Activated naive CD8-positive, alpha-beta T cell treated with anti-CD3 and anti-CD28 coated beads for 36 hours (primary cell): Measurements from ENCODE around the gene SLC11A2. TPM values are rescaled to one million over a fixed set of nuclear protein-coding genes. Genes with fewer than 3 reads are reported as not detected.
"Not testable (repeated sequence)": the region's sequence is repeated elsewhere in the genome, so short reads cannot be mapped to it uniquely, and the experiment has no call there.

Experiments used
- DNase-seq: peaks from one replicate; pipeline ENCODE4 v3.0.0; 2021
- H3K27ac Mint-ChIP-seq: one replicate; pipeline ENCODE4 v1.8.0; 2022; ENCODE audit warnings: mild to moderate bottlenecking, moderate library complexity, mixed read lengths
- H3K27me3 Mint-ChIP-seq: one replicate; pipeline ENCODE4 v1.8.0; 2022; ENCODE audit warnings: mild to moderate bottlenecking, mixed read lengths
- H3K36me3 Mint-ChIP-seq: one replicate; pipeline ENCODE4 v1.8.0; 2021; ENCODE audit warnings: mild to moderate bottlenecking, mixed read lengths
- H3K4me1 Mint-ChIP-seq: one replicate; pipeline ENCODE4 v1.8.0; 2021; ENCODE audit warnings: mixed read lengths
- H3K4me3 Mint-ChIP-seq: one replicate; pipeline ENCODE4 v1.8.0; 2022; ENCODE audit warnings: mild to moderate bottlenecking, moderate library complexity, mixed read lengths
- H3K9me3 Mint-ChIP-seq: one replicate; pipeline ENCODE4 v1.8.0; 2022; ENCODE audit warnings: mixed read lengths
- total RNA-seq, 2 experiments: library from RNA; stranded (reverse); gene quantifications; one replicate each; pipeline ENCODE4 v1.2.3, GENCODE V29; 2021

The SLC11A2 gene
- total RNA-seq, 2 experiments from 2014 or later: 24.5 to 27.3 TPM

DNA sequence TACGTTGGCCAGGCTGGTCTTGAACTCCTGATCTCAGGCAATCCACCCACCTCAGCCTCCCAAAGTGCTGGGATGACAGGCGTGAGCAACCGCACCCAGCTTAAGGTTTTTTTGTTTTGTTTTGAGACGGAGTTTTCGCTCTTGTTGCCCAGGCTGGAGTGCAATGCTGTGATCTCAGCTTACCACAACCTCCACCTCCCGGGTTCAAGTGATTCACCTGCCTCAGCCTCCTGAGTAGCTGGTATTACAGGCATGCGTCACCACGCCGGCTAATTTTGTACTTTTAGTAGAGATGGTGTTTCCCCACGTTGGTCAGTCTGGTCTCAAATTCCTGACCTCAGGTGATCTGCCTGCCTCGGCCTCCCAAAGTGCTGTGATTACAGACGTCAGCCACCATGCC, 95.7 kb downstream of the SLC11A2 start:
- H3K36me3 Mint-ChIP-seq, H3K27me3 Mint-ChIP-seq, H3K4me3 Mint-ChIP-seq, H3K9me3 Mint-ChIP-seq, DNase-seq, H3K27ac Mint-ChIP-seq: not testable (repeated sequence)
- peaks cover 32% of the 10 kb centered on the region for H3K4me1 Mint-ChIP-seq

- Mint-ChIP-seq H3K4me3 (no peak overlapping the region), H3K36me3 (peaks cover 3% of the 10 kb centered on the region), H3K27me3 (no peaks in the 10 kb centered on the region), H3K9me3 (no peaks in the 10 kb centered on the region), H3K27ac (no peak overlapping the region), H3K4me1 (peaks cover 39% of the 10 kb centered on the region)
- DNase-seq: no peak
Measured at GRCh38 chr12:50929831-50930230, 96.4 kb downstream of the SLC11A2 start.

Other genes starting within 250 kb of the SLC11A2 start
- not detected for gene TMPRSS12, start 183.5 kb downstream of the SLC11A2 start, total RNA-seq
- gene HIGD1C, start 73.8 kb downstream of the SLC11A2 start, total RNA-seq: not detected
- gene LETMD1, start 21.9 kb upstream of the SLC11A2 start, total RNA-seq: 10 to 100 TPM; 67.2 to 69.4 TPM
- 10 to 100 TPM; 10.5 to 10.9 TPM for gene CSRNP2, start 57.2 kb upstream of the SLC11A2 start, total RNA-seq
- 10 to 100 TPM; 32.3 to 33.4 TPM for gene TFCP2, start 146.8 kb upstream of the SLC11A2 start, total RNA-seq
- 1 to 10 TPM; 6.5 to 6.9 TPM for gene POU6F1, start 191.7 kb upstream of the SLC11A2 start, total RNA-seq
- gene DAZAP2, start 212.4 kb upstream of the SLC11A2 start, total RNA-seq: 10 to 100 TPM; 94.2 to 95.4 TPM
- gene SMAGP, start 244.0 kb upstream of the SLC11A2 start, total RNA-seq: 1 to 10 TPM in 1 of 2 experiments, under 1 TPM in 1; 0.64 to 1.3 TPM